ENCODE data around the gene NAXE. TPM values are rescaled to one million over a fixed set of nuclear protein-coding genes. Genes with fewer than 3 reads are reported as not detected.

NAXE gene
- total and polyA plus RNA-seq, 2 of the 13 experiments (the other 11 are each of a cell fraction or from before 2014, with no cell fraction given) = 39.4 to 59.4 TPM

DNA sequence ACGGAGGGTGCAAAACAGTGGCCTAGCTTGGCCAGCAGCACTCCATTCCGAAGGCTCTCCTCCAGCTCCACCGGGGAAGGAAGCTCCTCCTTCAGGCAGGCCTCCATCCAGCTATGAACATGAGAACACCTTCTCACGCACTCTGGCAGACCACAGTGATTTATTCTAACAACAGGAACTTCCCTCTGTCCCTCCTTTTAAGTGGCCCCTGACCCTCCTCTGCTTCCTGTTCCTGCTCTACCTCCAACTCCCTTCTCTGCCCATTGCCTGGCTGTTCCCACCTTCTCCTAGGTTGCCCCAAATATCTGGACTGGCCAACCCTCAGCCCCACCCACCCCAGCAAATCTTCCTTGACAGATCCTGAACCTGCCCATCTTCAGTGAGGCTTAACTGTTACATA, 25.1 kb upstream of the NAXE start:
- no peak for TF ChIP-seq NR3C1 (CRISPR knock-in tag; IDR thresholded peaks at IDR 0.05)
- no peak for TF ChIP-seq NFE2L1 (CRISPR knock-in tag; IDR thresholded peaks at IDR 0.05; ENCODE audit: borderline replicate concordance)
- no peak for TF ChIP-seq MBD4 (IDR thresholded peaks at IDR 0.05; ENCODE audit: borderline replicate concordance, low read length)
- no peak overlapping the region for H3K4me3 ChIP-seq (replicated peaks in 1 of 3; ENCODE audit: insufficient read depth in 1 of 3, low read depth in 2 of 3, low read length in 3 of 3)
- H3K4me2 ChIP-seq (ENCODE audit: low read depth, low read length) = no peak overlapping the region
- BruUV-seq (replicated peaks) = no TSS peak
- DNase-seq (ENCODE audit: low spot score) = no peak
- peaks cover 11% of the 10 kb centered on the region for H3K4me1 ChIP-seq (ENCODE audit: insufficient read depth, low read length)
- intact Hi-C loops (cut with micrococcal nuclease; ENCODE audit: unreplicated experiment) = no loop called here
- no peak for FAIRE-seq
- no peaks in the 10 kb centered on the region for H3K9me3 ChIP-seq (ENCODE audit: low read length)
- H3K27ac ChIP-seq (ENCODE audit: extremely low read length, insufficient read depth, low read length) = no peak overlapping the region
- ChIA-PET POLR2A (no interaction called here), CTCF (ENCODE audit: low intra/inter-chr PET ratio, low total read pairs) (no interaction called here)
- H3K27me3 ChIP-seq (ENCODE audit: control insufficient read depth in 1 of 2, insufficient read depth in 2 of 2, low read length in 2 of 2) = no peaks in the 10 kb centered on the region
- 97% methylated on average over 4 of the region's 4 CpGs for WGBS (ENCODE audit: low lambda C conversion rate)
- H3K36me3 ChIP-seq (replicated peaks in 1 of 2; ENCODE audit: control insufficient read depth in 1 of 2, insufficient read depth in 2 of 2, low read length in 2 of 2) = peaks cover 4 to 33% of the 10 kb centered on the region in 2 experiments; a peak in 4 of 5 replicates
- no peak overlapping the region for H3K9ac ChIP-seq (ENCODE audit: insufficient read depth, low read depth, low read length)
- H3K79me2 ChIP-seq (ENCODE audit: insufficient read depth, low read length) = peaks cover 1% of the 10 kb centered on the region
- H4K20me1 ChIP-seq (ENCODE audit: insufficient read depth, low read length) = no peaks in the 10 kb centered on the region
- no peak overlapping the region for H2AFZ ChIP-seq (ENCODE audit: low read length)
- no peak for ATAC-seq
- in situ Hi-C loops (cut with HindIII; ENCODE audit: extremely low pct_ligation_motif_present, low pct_unique_long_range_greater_than_20kb) = no loop called here

GRCh38 chr1:156571261-156571852, 20.2 kb upstream of the NAXE start:
- Histone ChIP-seq H2AFZ (ENCODE audit: low read length) (no peak overlapping the region), H3K79me2 (ENCODE audit: insufficient read depth, low read length) (peaks cover 4% of the 10 kb centered on the region), H4K20me1 (ENCODE audit: insufficient read depth, low read length) (no peaks in the 10 kb centered on the region), H3K4me1 (ENCODE audit: insufficient read depth, low read length) (peaks cover 24% of the 10 kb centered on the region), H3K4me2 (ENCODE audit: low read depth, low read length) (peak overlapping the region; percentile 89), H3K9ac (ENCODE audit: insufficient read depth, low read depth, low read length) (peak overlapping the region; percentile 70), H3K9me3 (ENCODE audit: low read length) (no peaks in the 10 kb centered on the region), H3K27ac (ENCODE audit: extremely low read length, insufficient read depth, low read length) (no peak overlapping the region), H3K4me3 (replicated peaks in 1 of 3; ENCODE audit: insufficient read depth in 1 of 3, low read depth in 2 of 3, low read length in 3 of 3) (peak overlapping the region; percentile 85 to 95 (median 89)), H3K27me3 (ENCODE audit: control insufficient read depth in 1 of 2, insufficient read depth in 2 of 2, low read length in 2 of 2) (peaks cover 0 to 12% of the 10 kb centered on the region in 2 experiments; a peak in 1 of 5 replicates), H3K36me3 (replicated peaks in 1 of 2; ENCODE audit: control insufficient read depth in 1 of 2, insufficient read depth in 2 of 2, low read length in 2 of 2) (peaks cover 2 to 12% of the 10 kb centered on the region in 2 experiments; a peak in 3 of 5 replicates)
- no peak for DNase-seq (ENCODE audit: low spot score)
- ChIA-PET POLR2A (no interaction called here), CTCF (ENCODE audit: low intra/inter-chr PET ratio, low total read pairs) (no interaction called here)
- no peak for ATAC-seq
- peak; percentile 44 for FAIRE-seq
- TF ChIP-seq E2F5 (CRISPR knock-in tag; conservative IDR thresholded peaks at IDR 0.05) (no peak), ZNF782 (CRISPR knock-in tag; IDR thresholded peaks at IDR 0.05; ENCODE audit: borderline replicate concordance) (no peak), ATF7 (IDR thresholded peaks at IDR 0.05) (peak; percentile 74), ATF7 (CRISPR knock-in tag; IDR thresholded peaks at IDR 0.05) (no peak), MIER2 (CRISPR knock-in tag; IDR thresholded peaks at IDR 0.05) (no peak)
- WGBS (ENCODE audit: low lambda C conversion rate) = 12% methylated on average over 4 of the region's 4 CpGs
- BruUV-seq (replicated peaks) = no TSS peak
- in situ Hi-C loops (cut with HindIII; ENCODE audit: extremely low pct_ligation_motif_present, low pct_unique_long_range_greater_than_20kb) = no loop called here
- intact Hi-C loops (cut with micrococcal nuclease; ENCODE audit: unreplicated experiment) = no loop called here

Data from HepG2 (cell line).